OCI-LY7 (cell line): ENCODE results near the gene TRMT1. TPM values are rescaled to one million over a fixed set of nuclear protein-coding genes. Genes with fewer than 3 reads are reported as not detected.

Experiments used
- BruUV-seq: library from RNA; stranded (reverse); fragments of 400-500 nt; replicated peaks from 2 replicates; lab custom pipeline; 2021; lab: Mats Ljungman, UMichigan
- CTCF ChIA-PET: fragments of 300-600 bp; sonication (Branson Sonifier 250); formaldehyde crosslinking; loops from one replicate; lab custom pipeline; 2022; ENCODE audit warnings: antibody characterized with exemption; ENCODE audit not compliant: unreplicated experiment; lab: Charles Lee
- POLR2A ChIA-PET: fragments of 300-600 bp; sonication (Branson Sonifier 250); formaldehyde crosslinking; loops from one replicate; lab custom pipeline; 2022; ENCODE audit warnings: antibody characterized with exemption; lab: Charles Lee
- DNase-seq: peaks from one replicate; pipeline ENCODE4 v3.0.0-alpha.2; 2015; ENCODE audit warnings: low spot score
- H2AFZ ChIP-seq: fragments of 200-600 bp; sonication (generic), shearing (Covaris generic); 2 replicates; pipeline ENCODE4 v1.6.1; 2014; ENCODE audit warnings: mild to moderate bottlenecking, antibody characterized with exemption, low read length, moderate library complexity
- H3K27ac ChIP-seq: fragments of 200-600 bp; sonication (generic); 2 replicates; pipeline ENCODE4 v1.5.1; 2014; ENCODE audit warnings: mixed run types, low read depth, mild to moderate bottlenecking, moderate library complexity, low read length, inconsistent platforms; ENCODE audit not compliant: poor library complexity, severe bottlenecking
- H3K36me3 ChIP-seq: fragments of 200-600 bp; sonication (generic); 2 replicates; pipeline ENCODE4 v1.6.1; 2014; ENCODE audit warnings: mild to moderate bottlenecking, antibody characterized with exemption, low read length, moderate library complexity, mixed read lengths; ENCODE audit not compliant: insufficient read depth
- H3K4me1 ChIP-seq: fragments of 200-600 bp; sonication (generic); 2 replicates; pipeline ENCODE4 v1.5.1; 2014; ENCODE audit warnings: mild to moderate bottlenecking, low read length; ENCODE audit not compliant: insufficient read depth, poor library complexity, severe bottlenecking
- H3K4me2 ChIP-seq: fragments of 200-600 bp; sonication (generic); 2 replicates; pipeline ENCODE4 v1.6.1; 2014; ENCODE audit warnings: mild to moderate bottlenecking, low read length
- H3K4me3 ChIP-seq: fragments of 200-600 bp; sonication (generic); 2 replicates; pipeline ENCODE4 v1.5.1; 2014; ENCODE audit warnings: mild to moderate bottlenecking, low read depth, low read length; ENCODE audit not compliant: poor library complexity, severe bottlenecking
- H3K79me2 ChIP-seq: fragments of 200-600 bp; sonication (generic); 2 replicates; pipeline ENCODE4 v1.6.1; 2016; ENCODE audit warnings: low read depth, mild to moderate bottlenecking, low read length, moderate library complexity, mixed read lengths; ENCODE audit not compliant: insufficient read depth
- H3K9me2 ChIP-seq: fragments of 200-600 bp; sonication (generic); 2 replicates; pipeline ENCODE4 v1.6.1; 2016; ENCODE audit warnings: mild to moderate bottlenecking, low read length, mixed read lengths; ENCODE audit not compliant: insufficient read depth
- H3K9me3 ChIP-seq: fragments of 200-600 bp; sonication (generic); 2 replicates; pipeline ENCODE4 v1.6.1; 2014; ENCODE audit warnings: mild to moderate bottlenecking, mixed run types, low read length, mixed read lengths
- H4K20me1 ChIP-seq: fragments of 200-600 bp; sonication (generic); 2 replicates; pipeline ENCODE4 v1.6.1; 2014; ENCODE audit warnings: mild to moderate bottlenecking, antibody characterized with exemption, low read length, moderate library complexity, mixed read lengths; ENCODE audit not compliant: insufficient read depth
- CTCF ChIP-seq: fragments of 200-600 bp; sonication (generic); conservative IDR thresholded peaks from 2 replicates; pipeline ENCODE4 v1.5.1; 2014; ENCODE audit warnings: mild to moderate bottlenecking, antibody characterized with exemption, low read length, moderate library complexity, mixed read lengths
- EZH2phosphoT487 ChIP-seq: fragments of 200-600 bp; sonication (generic); IDR thresholded peaks from 2 replicates; pipeline ENCODE4 v1.6.1; 2018; ENCODE audit warnings: low read depth, borderline replicate concordance, mild to moderate bottlenecking, mixed run types, antibody characterized with exemption, low read length, moderate library complexity, mixed read lengths
- intact Hi-C: fragments of 100-400 bp; cut with micrococcal nuclease; formaldehyde crosslinking; loops from one replicate; pipeline ENCODE4 v1.10.0; 2022; ENCODE audit not compliant: unreplicated experiment
- total RNA-seq, 2 experiments: library from RNA; depleted of rRNA in 1 of 2; stranded (reverse); fragments of >200 nt in 1 of 2; shearing (Covaris generic) in 1 of 2; gene quantifications; 2 replicates each; pipeline ENCODE4 v1.2.3, GENCODE V29; 2014 to 2022

TRMT1 gene
- total RNA-seq, 2 experiments from 2014 or later, result 50.4 to 56.8 TPM

GRCh38 chr19:13133241-13133870 lies 16.8 kb upstream of the TRMT1 start:
- Histone ChIP-seq H4K20me1 (no peaks in the 10 kb centered on the region; the same call in 1 of the 2 replicates), H3K79me2 (peaks cover 12% of the 10 kb centered on the region; the same call in 1 of the 2 replicates)
- intact Hi-C loops, result no loop called here

GRCh38 chr19:13132471-13133180 lies 16.1 kb upstream of the TRMT1 start:
- ChIA-PET POLR2A (interaction anchor here (0.7 to 1.3 kb wide), 2 partner anchors 9 to 90 kb away, joined by 3 to 6 read pairs; no protein-coding TSS in a partner anchor), CTCF (no interaction called here)
- no peak for TF ChIP-seq EZH2phosphoT487
- TF ChIP-seq CTCF, result no peak
- Histone ChIP-seq H2AFZ (no peak overlapping the region), H3K4me2 (no peak overlapping the region), H3K27ac (no peak overlapping the region), H4K20me1 (no peaks in the 10 kb centered on the region; the same call in 1 of the 2 replicates), H3K79me2 (peaks cover 13% of the 10 kb centered on the region; the same call in 1 of the 2 replicates), H3K36me3 (peaks cover 82% of the 10 kb centered on the region), H3K4me3 (no peak overlapping the region), H3K9me2 (no peaks in the 10 kb centered on the region), H3K4me1 (no peaks in the 10 kb centered on the region), H3K9me3 (no peaks in the 10 kb centered on the region)
- no TSS peak for BruUV-seq
- intact Hi-C loops, result no loop called here
- DNase-seq, result no peak

More at GRCh38 chr19:13133241-13133870, 16.8 kb upstream of the TRMT1 start:
- TF ChIP-seq CTCF (no peak), EZH2phosphoT487 (no peak)
- no peak overlapping the region for H3K4me2 ChIP-seq
- H3K36me3 ChIP-seq, result peaks cover 82% of the 10 kb centered on the region
- DNase-seq, result no peak
- no peak overlapping the region for H2AFZ ChIP-seq
- CTCF ChIA-PET, result no interaction called here
- BruUV-seq, result no TSS peak
- no peak overlapping the region for H3K4me3 ChIP-seq
- H3K9me3 ChIP-seq, result no peaks in the 10 kb centered on the region
- no peaks in the 10 kb centered on the region for H3K4me1 ChIP-seq
- H3K9me2 ChIP-seq, result no peaks in the 10 kb centered on the region
- POLR2A ChIA-PET, result interaction anchor here (1.3 kb wide), 1 partner anchor 10 kb away, joined by 3 read pairs; no protein-coding TSS in a partner anchor
- H3K27ac ChIP-seq, result no peak overlapping the region
